Osteocyte (in vitro differentiated cells): ENCODE results near the gene GABRG3. TPM values are rescaled to one million over a fixed set of nuclear protein-coding genes. Genes with fewer than 3 reads are reported as not detected.

ENCODE experiments used
- DNase-seq: peaks from one replicate; pipeline ENCODE4 v3.0.0; 2021; ENCODE audit warnings: mixed read lengths; ENCODE audit not compliant: unreplicated experiment; ENCODE audit errors: extremely low spot score
- H3K27ac Mint-ChIP-seq: one replicate; pipeline ENCODE4 v1.8.0; 2021; ENCODE audit warnings: mild to moderate bottlenecking, mixed read lengths; ENCODE audit not compliant: unreplicated experiment
- H3K27me3 Mint-ChIP-seq: one replicate; pipeline ENCODE4 v1.8.0; 2021; ENCODE audit warnings: mixed read lengths; ENCODE audit not compliant: unreplicated experiment
- H3K36me3 Mint-ChIP-seq: one replicate; pipeline ENCODE4 v1.8.0; 2021; ENCODE audit warnings: mixed read lengths; ENCODE audit not compliant: unreplicated experiment
- H3K4me1 Mint-ChIP-seq: one replicate; pipeline ENCODE4 v1.8.0; 2021; ENCODE audit warnings: mixed read lengths; ENCODE audit not compliant: unreplicated experiment
- H3K4me3 Mint-ChIP-seq: one replicate; pipeline ENCODE4 v1.8.0; 2021; ENCODE audit warnings: mild to moderate bottlenecking, moderate library complexity, mixed read lengths; ENCODE audit not compliant: unreplicated experiment
- H3K9me3 Mint-ChIP-seq: one replicate; pipeline ENCODE4 v1.8.0; 2021; ENCODE audit warnings: mixed read lengths; ENCODE audit not compliant: unreplicated experiment
- total RNA-seq: library from RNA; stranded (reverse); gene quantifications from 2 replicates; pipeline ENCODE4 v1.2.1, GENCODE V29; 2021
- TF ChIP-seq, protein P1 (sequence below): fragments of 200-600 bp; sonication (generic); IDR thresholded peaks from 2 replicates; pipeline ENCODE4 v1.5.0; 2021; ENCODE audit warnings: antibody characterized with exemption, mild to moderate bottlenecking, moderate library complexity

GABRG3 gene
- total RNA-seq, 1 donor from 2014 or later, result 0.19 TPM

GRCh38 chr15:27491666-27492621, 521.0 kb downstream of the GABRG3 start:
- H3K4me1 Mint-ChIP-seq, result no peaks in the 10 kb centered on the region
- DNase-seq, result no peak
- no peaks in the 10 kb centered on the region for H3K9me3 Mint-ChIP-seq
- TF ChIP-seq, protein P1, sequence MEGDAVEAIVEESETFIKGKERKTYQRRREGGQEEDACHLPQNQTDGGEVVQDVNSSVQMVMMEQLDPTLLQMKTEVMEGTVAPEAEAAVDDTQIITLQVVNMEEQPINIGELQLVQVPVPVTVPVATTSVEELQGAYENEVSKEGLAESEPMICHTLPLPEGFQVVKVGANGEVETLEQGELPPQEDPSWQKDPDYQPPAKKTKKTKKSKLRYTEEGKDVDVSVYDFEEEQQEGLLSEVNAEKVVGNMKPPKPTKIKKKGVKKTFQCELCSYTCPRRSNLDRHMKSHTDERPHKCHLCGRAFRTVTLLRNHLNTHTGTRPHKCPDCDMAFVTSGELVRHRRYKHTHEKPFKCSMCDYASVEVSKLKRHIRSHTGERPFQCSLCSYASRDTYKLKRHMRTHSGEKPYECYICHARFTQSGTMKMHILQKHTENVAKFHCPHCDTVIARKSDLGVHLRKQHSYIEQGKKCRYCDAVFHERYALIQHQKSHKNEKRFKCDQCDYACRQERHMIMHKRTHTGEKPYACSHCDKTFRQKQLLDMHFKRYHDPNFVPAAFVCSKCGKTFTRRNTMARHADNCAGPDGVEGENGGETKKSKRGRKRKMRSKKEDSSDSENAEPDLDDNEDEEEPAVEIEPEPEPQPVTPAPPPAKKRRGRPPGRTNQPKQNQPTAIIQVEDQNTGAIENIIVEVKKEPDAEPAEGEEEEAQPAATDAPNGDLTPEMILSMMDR, result no peak
- H3K27me3 Mint-ChIP-seq, result no peaks in the 10 kb centered on the region
- no peak overlapping the region for H3K4me3 Mint-ChIP-seq
- H3K36me3 Mint-ChIP-seq, result no peaks in the 10 kb centered on the region
- H3K27ac Mint-ChIP-seq, result no peak overlapping the region

DNA sequence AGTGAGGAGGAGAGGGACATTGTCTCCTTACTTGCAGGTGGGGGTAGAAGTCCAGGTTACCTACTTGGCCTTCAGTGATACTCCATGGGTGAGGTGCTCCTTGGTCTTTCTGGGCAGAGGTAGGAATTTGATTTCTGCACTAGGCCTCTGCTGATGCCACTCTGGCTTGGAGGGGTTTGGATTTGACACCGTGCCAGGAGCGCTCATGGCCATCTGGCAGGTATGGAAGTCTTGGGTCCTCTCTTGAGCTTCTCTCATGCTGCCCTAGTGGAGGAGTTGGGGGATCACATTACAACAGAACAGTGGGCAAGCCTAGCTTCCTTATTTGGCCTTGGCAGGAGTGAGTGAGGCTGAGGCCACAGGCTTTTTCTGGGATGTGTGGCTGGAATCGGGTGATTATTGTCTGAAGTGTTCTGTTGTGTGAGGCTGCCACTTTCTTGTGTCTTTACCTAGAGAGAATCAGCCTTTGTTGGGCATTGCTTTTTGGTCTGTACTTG, 525.0 kb downstream of the GABRG3 start:
- H3K4me1 Mint-ChIP-seq, result no peaks in the 10 kb centered on the region

GRCh38 chr15:27498700-27499099, 527.7 kb downstream of the GABRG3 start:
- Mint-ChIP-seq H3K36me3 (no peaks in the 10 kb centered on the region), H3K4me1 (no peaks in the 10 kb centered on the region), H3K4me3 (no peak overlapping the region), H3K27ac (no peak overlapping the region), H3K9me3 (no peaks in the 10 kb centered on the region), H3K27me3 (peaks cover 4% of the 10 kb centered on the region)
- TF ChIP-seq, protein P1, result no peak
- DNase-seq, result no peak

More for the DNA sequence above, 525.0 kb downstream of the GABRG3 start:
- TF ChIP-seq, protein P1, result no peak
- Mint-ChIP-seq H3K27me3 (no peaks in the 10 kb centered on the region), H3K36me3 (no peaks in the 10 kb centered on the region), H3K9me3 (no peaks in the 10 kb centered on the region), H3K27ac (no peak overlapping the region), H3K4me3 (no peak overlapping the region)
- no peak for DNase-seq

DNA sequence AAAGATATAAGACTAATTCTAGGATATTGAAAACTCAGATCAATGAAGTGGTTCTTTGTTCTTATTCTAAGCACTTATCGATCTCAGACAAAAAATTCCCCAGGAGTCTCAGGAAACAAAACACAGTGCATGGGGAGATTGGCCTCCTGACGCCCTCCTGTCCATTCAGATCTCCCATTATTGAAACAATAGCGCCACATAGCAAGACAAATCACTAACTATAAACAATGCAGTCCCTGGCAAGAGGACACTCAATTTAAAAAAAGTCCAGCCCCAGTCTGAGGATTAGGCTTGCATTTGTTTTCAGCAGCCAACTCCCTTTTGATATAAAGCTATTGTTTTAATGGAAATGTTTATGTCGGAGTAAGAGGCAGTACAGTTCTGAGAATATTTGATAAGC, 528.2 kb downstream of the GABRG3 start:
- no peaks in the 10 kb centered on the region for H3K4me1 Mint-ChIP-seq
- no peaks in the 10 kb centered on the region for H3K9me3 Mint-ChIP-seq
- no peak overlapping the region for H3K27ac Mint-ChIP-seq

DNA sequence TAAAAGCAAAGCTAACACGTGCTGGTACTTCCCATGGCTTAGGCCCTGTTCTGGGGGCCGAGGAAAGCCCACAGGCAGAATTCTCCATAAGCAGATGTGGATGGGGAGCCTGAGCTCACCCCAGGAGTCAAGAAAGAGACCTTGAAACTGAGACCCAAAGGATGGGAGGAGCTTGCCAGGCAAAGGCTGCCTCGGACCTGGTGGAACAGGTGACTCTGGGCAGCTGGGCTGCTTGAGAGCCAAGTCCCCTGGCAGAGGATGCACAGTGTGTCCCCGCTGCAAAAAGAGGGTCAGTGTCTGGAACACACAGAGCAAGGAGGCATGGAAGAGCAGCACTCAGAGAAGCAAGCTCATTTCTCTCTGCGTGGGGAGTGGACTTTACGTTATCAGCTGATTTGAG, 528.7 kb downstream of the GABRG3 start:
- Mint-ChIP-seq H3K4me1 (no peaks in the 10 kb centered on the region), H3K4me3 (no peak overlapping the region), H3K27ac (no peak overlapping the region), H3K9me3 (no peaks in the 10 kb centered on the region), H3K36me3 (no peaks in the 10 kb centered on the region), H3K27me3 (peaks cover 4% of the 10 kb centered on the region)
- TF ChIP-seq, protein P1, result no peak
- DNase-seq, result no peak

More for the DNA sequence above, 528.2 kb downstream of the GABRG3 start:
- Mint-ChIP-seq H3K36me3 (no peaks in the 10 kb centered on the region), H3K4me3 (no peak overlapping the region), H3K27me3 (peaks cover 4% of the 10 kb centered on the region)
- TF ChIP-seq, protein P1, result no peak
- no peak for DNase-seq
